GM23248 (cell line): ENCODE results near the gene NFIA. TPM values are rescaled to one million over a fixed set of nuclear protein-coding genes. Genes with fewer than 3 reads are reported as not detected.

Experiments
- DNase-seq: peaks from one replicate; pipeline ENCODE4 v3.0.0-alpha.2; 2015
- H2AFZ ChIP-seq: fragments of 200-600 bp; sonication (generic); 2 replicates; pipeline ENCODE4 v1.6.1; 2016; ENCODE audit warnings: antibody characterized with exemption
- H3F3A ChIP-seq: fragments of 200-600 bp; sonication (generic); 2 replicates; pipeline ENCODE4 v1.6.1; 2016; ENCODE audit warnings: mild to moderate bottlenecking, antibody characterized with exemption, mixed run types; ENCODE audit not compliant: insufficient read depth
- H3K27ac ChIP-seq: fragments of 200-600 bp; sonication (generic); 2 replicates; pipeline ENCODE4 v1.5.1; 2016; ENCODE audit warnings: mild to moderate bottlenecking
- H3K27me3 ChIP-seq: fragments of 200-600 bp; sonication (generic); replicated peaks from 2 replicates; pipeline ENCODE4 v1.6.1; 2016; ENCODE audit warnings: mild to moderate bottlenecking; ENCODE audit not compliant: insufficient read depth
- H3K36me3 ChIP-seq: fragments of 200-600 bp; sonication (generic); 2 replicates; pipeline ENCODE4 v1.6.1; 2016; ENCODE audit warnings: low read depth, mild to moderate bottlenecking
- H3K4me1 ChIP-seq: fragments of 200-600 bp; sonication (generic); 2 replicates; pipeline ENCODE4 v1.6.1; 2016; ENCODE audit warnings: mild to moderate bottlenecking; ENCODE audit not compliant: insufficient read depth
- H3K4me2 ChIP-seq: fragments of 200-600 bp; sonication (generic); one replicate; pipeline ENCODE4 v1.6.1; 2016; ENCODE audit warnings: mild to moderate bottlenecking; ENCODE audit not compliant: unreplicated experiment
- H3K4me3 ChIP-seq: fragments of 200-600 bp; sonication (generic); 2 replicates; pipeline ENCODE4 v1.5.1; 2016; ENCODE audit warnings: mild to moderate bottlenecking
- H3K79me2 ChIP-seq: fragments of 200-600 bp; sonication (generic); 2 replicates; pipeline ENCODE4 v1.6.1; 2016; ENCODE audit warnings: mild to moderate bottlenecking; ENCODE audit not compliant: insufficient read depth
- H3K9ac ChIP-seq: fragments of 200-600 bp; sonication (generic); 2 replicates; pipeline ENCODE4 v1.6.1; 2016; ENCODE audit warnings: mild to moderate bottlenecking
- H3K9me2 ChIP-seq: fragments of 200-600 bp; sonication (generic); 2 replicates; pipeline ENCODE4 v1.6.1; 2016; ENCODE audit warnings: mixed run types, mild to moderate bottlenecking, moderate library complexity; ENCODE audit not compliant: insufficient read depth
- H3K9me3 ChIP-seq: fragments of 200-600 bp; sonication (generic); one replicate; pipeline ENCODE4 v1.6.1; 2017; ENCODE audit warnings: low read depth
- H4K20me1 ChIP-seq: fragments of 200-600 bp; sonication (generic); 2 replicates; pipeline ENCODE4 v1.6.0; 2016; ENCODE audit not compliant: insufficient read depth
- EZH2 ChIP-seq: fragments of 200-600 bp; sonication (generic); IDR thresholded peaks from 2 replicates; pipeline ENCODE4 v1.6.1; 2018; ENCODE audit warnings: antibody characterized with exemption, mild to moderate bottlenecking; ENCODE audit not compliant: insufficient read depth, poor library complexity, severe bottlenecking
- EZH2phosphoT487 ChIP-seq: fragments of 200-600 bp; sonication (generic); IDR thresholded peaks from 2 replicates; pipeline ENCODE4 v1.6.1; 2018; ENCODE audit warnings: antibody characterized with exemption, moderate library complexity, mild to moderate bottlenecking, low read depth; ENCODE audit not compliant: insufficient read depth
- WGBS, 2 experiments: methylation state at CpG; one replicate each; pipeline ENCODE4 v1.1.6; 2015 to 2017; ENCODE audit warnings: low lambda C conversion rate in 2 of 2, low coverage in 1 of 2; ENCODE audit errors: missing lambda C conversion rate in 2 of 2; 5-methylcytosine and 5-hydroxymethylcytosine counted together
- in situ Hi-C: fragments of 300-500 bp; cut with MboI; formaldehyde crosslinking; loops from 2 replicates; pipeline ENCODE4 v1.15.0; 2020
- polyA plus RNA-seq: library from polyadenylated mRNA; unstranded; fragments of >200 nt; fragmentation: Nextera tagmentation; extraction: Ambion mirVana; gene quantifications from 2 replicates; pipeline ENCODE4 v1.2.1, GENCODE V29; 2016
- total RNA-seq: library from RNA; depleted of rRNA; stranded (reverse); fragments of >200 nt; shearing (Covaris generic); gene quantifications from 2 replicates; pipeline ENCODE4 v1.2.3, GENCODE V29; 2014

NFIA gene
- total and polyA plus RNA-seq, 2 experiments from 2014 or later: 3.4 to 8.8 TPM

DNA sequence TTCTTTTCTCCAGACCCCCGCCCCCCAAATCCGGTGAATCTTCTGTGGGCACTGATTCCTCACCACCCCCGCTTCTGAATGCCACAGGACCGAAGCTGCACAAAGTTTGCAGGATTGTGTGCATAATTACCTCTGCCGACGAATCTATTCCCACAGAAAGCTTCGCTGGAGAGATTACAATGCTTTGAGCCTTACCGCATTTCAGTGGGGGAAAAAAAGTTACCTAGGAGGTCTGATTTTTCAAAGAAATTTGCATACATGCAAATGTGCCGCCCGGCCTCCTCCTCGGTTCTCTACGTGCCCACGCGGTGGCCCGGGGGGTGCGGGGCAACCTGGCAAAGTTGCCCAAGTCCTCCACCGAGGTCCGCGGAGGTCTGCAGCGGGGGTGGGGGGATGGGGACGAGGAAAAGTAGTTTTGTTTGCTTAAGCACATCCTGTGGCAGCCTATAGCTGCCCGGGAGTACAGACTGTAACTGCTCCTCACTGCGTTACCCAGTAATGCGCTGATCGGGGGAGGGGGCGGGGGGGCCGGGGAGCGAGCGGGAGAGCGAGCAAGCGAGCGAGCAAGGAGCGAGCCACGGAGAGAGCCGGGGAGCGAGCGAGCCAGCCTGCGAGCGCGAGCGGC lies 563 bp upstream of the NFIA start:
- Histone ChIP-seq H3K4me1 (peaks cover 39% of the 10 kb centered on the region), H3F3A (peaks cover 38% of the 10 kb centered on the region), H2AFZ (peak overlapping the region; percentile 87), H3K4me2 (peak overlapping the region; percentile 85), H3K27ac (no peak overlapping the region), H3K9me3 (no peaks in the 10 kb centered on the region), H3K36me3 (no peaks in the 10 kb centered on the region), H3K27me3 (no peaks in the 10 kb centered on the region), H3K79me2 (peaks cover 24% of the 10 kb centered on the region), H3K9me2 (no peaks in the 10 kb centered on the region), H4K20me1 (no peaks in the 10 kb centered on the region), H3K9ac (peak overlapping the region; percentile 52), H3K4me3 (peak overlapping the region; percentile 83)
- TF ChIP-seq EZH2phosphoT487: no peak
- no peak for TF ChIP-seq EZH2
- in situ Hi-C loops: no loop called here
- peak; percentile 57 for DNase-seq
- WGBS, 2 experiments: 2% methylated on average over 19 to 37 of the region's 41 CpGs

DNA sequence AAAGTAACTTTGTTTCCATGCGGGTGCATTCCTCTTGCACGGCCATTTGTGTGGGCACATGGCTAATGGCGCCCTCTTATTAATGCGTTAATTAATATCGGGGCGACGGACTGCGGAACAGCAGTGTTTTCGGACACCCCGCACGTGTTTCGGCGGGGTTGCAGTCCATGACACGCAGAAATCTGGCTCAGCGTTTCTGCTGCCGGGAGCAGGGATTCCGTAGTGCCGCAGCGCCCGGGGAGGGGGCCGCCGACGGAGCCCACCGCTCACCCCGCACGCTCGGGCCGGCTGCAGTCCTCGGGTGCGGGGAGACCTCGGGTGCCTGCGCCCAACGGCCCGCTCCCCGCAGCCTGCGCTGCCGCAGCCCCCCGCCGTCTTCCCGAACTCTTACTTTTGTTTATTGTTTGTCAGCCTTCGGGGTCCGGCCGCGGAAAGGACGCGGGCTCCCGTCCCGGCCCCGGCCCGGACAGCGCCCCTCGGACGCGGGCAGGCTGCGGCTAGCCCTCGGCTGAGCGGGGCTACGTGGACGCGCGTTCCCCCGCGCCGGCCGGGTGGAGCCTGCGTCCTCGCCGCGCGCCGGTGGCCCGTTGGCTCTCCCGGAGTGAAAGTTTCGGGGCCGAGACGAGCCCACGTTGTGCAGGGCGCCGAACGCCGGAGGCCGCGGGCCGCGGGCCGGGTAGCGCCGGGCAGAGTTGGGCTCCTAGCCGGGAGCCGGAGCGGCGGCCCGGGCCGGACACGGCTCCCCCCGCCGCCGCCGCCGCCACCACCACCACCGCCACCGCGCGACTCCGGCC lies 849 bp downstream of the NFIA start:
- peaks cover 39% of the 10 kb centered on the region for H3K4me1 ChIP-seq
- H3K9me3 ChIP-seq: no peaks in the 10 kb centered on the region
- H3K9me2 ChIP-seq: no peaks in the 10 kb centered on the region
- H3K36me3 ChIP-seq: no peaks in the 10 kb centered on the region
- in situ Hi-C loops: no loop called here
- TF ChIP-seq EZH2 (no peak), EZH2phosphoT487 (no peak)
- no peaks in the 10 kb centered on the region for H3K27me3 ChIP-seq
- H3K4me3 ChIP-seq: peak overlapping the region; percentile 83
- H3K4me2 ChIP-seq: peak overlapping the region; percentile 84
- H2AFZ ChIP-seq: peak overlapping the region; percentile 87
- peaks cover 31% of the 10 kb centered on the region for H3F3A ChIP-seq
- 1 to 2% methylated on average over 81 of the region's 105 CpGs for WGBS, 2 experiments
- peak overlapping the region; percentile 81 for H3K9ac ChIP-seq
- DNase-seq: peak; percentile 77
- peak overlapping the region; percentile 44; the same call in 1 of the 2 replicates for H3K27ac ChIP-seq
- H4K20me1 ChIP-seq: no peaks in the 10 kb centered on the region
- H3K79me2 ChIP-seq: peaks cover 30% of the 10 kb centered on the region

- Histone ChIP-seq H3K4me3 (peak overlapping the region; percentile 83), H3K9me3 (no peaks in the 10 kb centered on the region), H3F3A (peaks cover 23% of the 10 kb centered on the region), H3K36me3 (no peaks in the 10 kb centered on the region), H3K27ac (peak overlapping the region; percentile 44), H3K79me2 (peaks cover 30% of the 10 kb centered on the region), H2AFZ (peak overlapping the region; percentile 87), H4K20me1 (no peaks in the 10 kb centered on the region), H3K9me2 (no peaks in the 10 kb centered on the region), H3K9ac (peak overlapping the region; percentile 81), H3K27me3 (no peaks in the 10 kb centered on the region), H3K4me1 (peaks cover 32% of the 10 kb centered on the region), H3K4me2 (peak overlapping the region; percentile 84)
- in situ Hi-C loops: no loop called here
- WGBS, 2 experiments: 3 to 8% methylated on average over 9 to 15 of the region's 17 CpGs
- peak; percentile 50 for DNase-seq
- TF ChIP-seq EZH2phosphoT487 (0 out of 2 replicates have a peak, but pooled peaks have one; percentile 5), EZH2 (no peak)
Observed at GRCh38 chr1:61083807-61084440, 1.6 kb downstream of the NFIA start.

DNA sequence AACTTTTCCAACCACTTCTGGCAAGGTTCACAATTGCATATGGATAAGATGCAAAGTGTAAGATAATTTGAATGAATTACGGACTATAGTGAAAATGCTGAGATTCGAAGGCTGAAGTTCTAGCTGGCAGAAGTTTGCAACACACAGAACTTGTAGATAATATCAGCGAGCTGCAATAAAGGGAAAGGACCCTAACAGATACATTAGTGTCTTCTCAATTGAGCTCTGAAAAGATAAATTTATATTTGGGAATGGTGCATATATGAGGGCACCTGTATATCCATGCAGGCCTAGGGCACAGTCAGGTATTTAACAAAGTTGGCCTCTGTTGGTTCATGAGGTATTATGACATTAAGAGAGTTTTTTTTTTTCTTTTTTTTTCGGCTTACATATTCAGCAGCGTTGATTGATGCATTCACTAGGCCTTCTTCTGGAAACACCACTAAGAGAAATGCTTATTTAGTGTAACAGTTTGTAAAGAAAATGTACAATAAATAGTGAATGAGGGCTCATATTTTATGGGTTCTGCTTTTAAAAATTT lies 2.2 kb downstream of the NFIA start:
- Histone ChIP-seq H3K4me3 (peak overlapping the region; percentile 83), H3K9me3 (no peaks in the 10 kb centered on the region), H3K4me2 (peak overlapping the region; percentile 84), H3K4me1 (peaks cover 29% of the 10 kb centered on the region), H3K9ac (peak overlapping the region; percentile 81), H3K27me3 (no peaks in the 10 kb centered on the region), H3K9me2 (no peaks in the 10 kb centered on the region), H3K36me3 (no peaks in the 10 kb centered on the region), H3K27ac (peak overlapping the region; percentile 44), H3F3A (peaks cover 17% of the 10 kb centered on the region), H2AFZ (peak overlapping the region; percentile 87), H3K79me2 (peaks cover 30% of the 10 kb centered on the region), H4K20me1 (no peaks in the 10 kb centered on the region)
- no peak for TF ChIP-seq EZH2
- no peak for TF ChIP-seq EZH2phosphoT487
- DNase-seq: peak; percentile 24
- WGBS, 2 experiments: 23 to 25% methylated on average over 5 of the region's 5 CpGs
- in situ Hi-C loops: no loop called here
